HG03103 (cell line): Measurements from ENCODE around the gene TAOK3.

ENCODE experiments used
- ATAC-seq: cut with Tn5 transposase; IDR thresholded peaks from one replicate; pipeline ENCODE4 v1.9.1; 2021; ENCODE audit warnings: low read depth; ENCODE audit not compliant: unreplicated experiment

The TAOK3 gene

DNA sequence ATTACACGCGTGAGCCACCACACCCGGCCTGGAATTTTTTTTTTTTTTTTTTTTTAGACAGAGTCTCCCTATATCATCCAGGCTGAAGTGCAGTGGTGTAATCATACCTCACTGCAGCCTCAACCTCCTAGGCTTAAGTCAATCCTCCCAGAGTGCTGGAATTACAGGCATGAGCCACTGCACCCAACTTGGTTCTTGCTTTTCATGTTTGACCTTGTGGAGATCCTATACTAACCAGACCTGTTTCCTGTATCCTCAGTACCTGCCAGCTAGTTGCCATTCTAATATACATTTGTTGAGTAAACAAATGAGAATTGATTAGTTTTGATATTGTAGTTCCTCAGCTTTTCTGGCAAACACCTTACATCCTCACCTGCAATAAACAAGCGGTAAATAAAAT is 265.7 kb downstream of the TAOK3 start:
- no peak for ATAC-seq

DNA sequence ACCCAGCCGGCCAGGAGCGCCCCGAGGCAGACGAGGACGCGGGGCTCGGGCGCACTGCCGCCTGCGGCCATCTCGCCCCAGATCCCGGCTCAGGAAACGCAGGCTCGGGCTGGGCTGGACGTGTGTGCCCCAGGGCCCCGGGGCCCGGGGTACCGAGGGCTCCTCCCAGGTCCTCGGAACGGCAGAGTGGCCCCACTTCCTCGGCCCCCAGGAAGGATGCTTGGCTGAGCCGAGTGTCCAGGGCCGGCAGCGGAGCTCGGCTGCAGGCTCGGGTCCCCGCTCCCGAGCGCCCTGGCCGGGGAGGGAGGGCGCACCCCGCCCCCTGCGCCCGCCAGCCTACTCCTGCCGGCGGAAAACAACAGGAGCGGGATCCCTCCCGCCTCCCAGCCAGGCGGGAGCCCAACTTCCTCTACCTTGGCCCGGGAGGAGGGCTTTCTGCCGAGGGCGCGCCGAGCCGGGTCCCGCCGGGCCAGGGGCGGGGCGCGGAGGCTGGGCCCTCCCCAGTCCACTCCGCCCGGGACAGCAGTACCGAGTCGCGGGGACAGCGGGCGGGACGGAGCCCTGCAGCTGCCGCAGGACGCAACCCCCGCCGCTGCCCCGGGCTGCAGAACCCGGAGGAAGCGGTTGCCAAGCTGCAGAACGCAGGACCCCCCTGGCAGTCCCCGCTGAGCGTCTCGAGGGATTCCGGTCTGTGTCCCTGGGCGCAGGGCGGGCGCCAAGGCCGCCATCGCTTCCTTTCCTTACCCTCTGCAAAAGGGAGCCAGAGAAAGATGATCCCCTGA is 268.9 kb downstream of the TAOK3 start, which contains the start of gene VSIG10:
Gene VSIG10, minus strand, starts transcription at position 411 of the 782 bp plus-strand sequence. Its CDS starts 340 bp downstream, at position 71.
- no peak for ATAC-seq

DNA sequence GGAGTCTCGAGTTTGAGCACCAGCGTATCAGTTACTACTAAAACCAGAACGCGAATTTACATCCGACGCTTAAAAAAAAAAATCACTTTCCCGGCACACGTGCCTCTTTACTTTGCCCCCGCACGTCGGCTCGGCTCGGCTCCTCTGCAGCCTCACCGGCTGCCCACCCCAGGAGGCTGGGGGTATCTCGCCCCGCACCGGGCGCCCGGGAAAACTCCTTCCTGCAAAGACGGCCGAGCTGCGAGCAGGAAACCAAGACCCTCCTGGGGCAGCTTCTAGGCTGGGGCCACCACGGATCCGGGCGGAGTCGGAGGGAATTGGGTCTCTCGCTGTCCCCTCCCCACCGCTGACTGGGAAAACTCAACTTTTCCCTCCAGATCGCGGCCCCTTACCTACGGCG is 269.5 kb downstream of the TAOK3 start:
- no peak for ATAC-seq

DNA sequence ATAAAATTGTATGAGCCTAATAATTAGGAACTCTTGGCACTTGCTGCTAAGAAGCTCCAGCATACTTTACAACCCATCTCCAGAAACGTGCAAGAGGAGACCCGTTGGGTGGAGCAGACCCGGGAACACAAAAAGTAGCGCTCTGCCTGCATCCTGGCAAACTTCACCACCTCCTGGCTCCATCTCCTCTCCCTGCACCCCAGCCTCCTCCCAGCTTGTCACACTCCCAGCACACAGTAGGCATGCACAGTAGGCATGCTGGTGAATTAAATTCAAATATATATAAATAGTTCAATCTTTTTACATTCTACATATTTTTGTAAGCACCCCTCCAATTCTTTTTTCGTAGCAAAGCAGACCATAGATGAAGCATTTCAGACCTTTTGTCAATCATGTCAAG is 270.1 kb downstream of the TAOK3 start:
- ATAC-seq: no peak

DNA sequence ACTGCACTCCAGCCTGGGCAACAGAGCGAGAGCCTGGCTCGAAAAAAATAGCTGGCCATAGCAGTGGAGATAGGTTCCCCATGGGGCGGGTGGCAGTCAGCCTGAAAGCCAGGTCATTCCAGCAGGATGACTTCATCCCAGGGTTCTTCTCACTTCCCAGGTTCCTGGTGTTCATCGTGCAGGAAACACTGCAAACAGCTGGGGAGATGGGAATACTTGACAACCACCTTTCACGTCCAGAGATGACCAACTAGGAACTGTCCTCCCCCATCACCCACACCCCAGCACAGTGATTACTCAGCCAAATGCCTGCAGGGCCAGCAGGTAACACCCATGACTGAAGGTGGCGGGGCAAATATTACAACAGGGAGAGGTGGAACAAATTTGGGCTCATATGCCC is 270.6 kb downstream of the TAOK3 start:
- ATAC-seq: no peak

DNA sequence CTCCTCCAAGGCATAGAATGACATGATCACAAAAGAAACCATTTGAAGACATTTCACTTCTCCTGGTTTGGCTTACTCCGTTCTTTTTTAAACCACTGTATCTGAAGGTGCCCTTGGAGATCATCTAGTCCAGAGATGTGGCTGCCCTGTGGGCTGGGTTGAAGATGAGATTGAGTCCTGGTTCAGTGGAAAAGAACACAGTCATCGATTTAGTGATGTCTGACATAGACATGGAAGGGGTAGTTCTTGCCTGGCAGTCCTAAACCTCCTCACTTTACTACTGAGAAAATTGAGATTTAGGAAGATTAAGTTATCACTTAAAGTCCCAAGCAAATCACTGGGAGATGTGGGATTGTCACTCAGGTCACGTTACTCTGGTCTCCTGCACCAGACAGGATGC is 271.7 kb downstream of the TAOK3 start:
- no peak for ATAC-seq
